Nephron progenitor cell (in vitro differentiated cells): ENCODE results near the gene INPP5D.

Experiments used
- DNase-seq: peaks from one replicate; pipeline ENCODE4 v3.0.0; 2021
- H3K27ac Mint-ChIP-seq: 2 replicates; pipeline ENCODE4 v1.8.0; 2021; ENCODE audit warnings: mild to moderate bottlenecking, moderate library complexity, mixed read lengths
- H3K27me3 Mint-ChIP-seq: 2 replicates; pipeline ENCODE4 v1.8.0; 2021; ENCODE audit warnings: mild to moderate bottlenecking, low read depth, mixed read lengths; ENCODE audit not compliant: poor library complexity
- H3K36me3 Mint-ChIP-seq: 2 replicates; pipeline ENCODE4 v1.8.0; 2021; ENCODE audit warnings: low read depth, mixed read lengths
- H3K4me1 Mint-ChIP-seq: 2 replicates; pipeline ENCODE4 v1.8.0; 2021; ENCODE audit warnings: mixed read lengths
- H3K4me3 Mint-ChIP-seq: 2 replicates; pipeline ENCODE4 v1.8.0; 2021; ENCODE audit warnings: mild to moderate bottlenecking, moderate library complexity, mixed read lengths
- H3K9me3 Mint-ChIP-seq: 2 replicates; pipeline ENCODE4 v1.8.0; 2021; ENCODE audit warnings: mild to moderate bottlenecking, moderate library complexity, mixed read lengths
- TF ChIP-seq, protein P1 (sequence below): fragments of 200-600 bp; sonication (generic); IDR thresholded peaks from 2 replicates; pipeline ENCODE4 v1.5.0; 2021; ENCODE audit warnings: antibody characterized with exemption

Gene INPP5D

DNA sequence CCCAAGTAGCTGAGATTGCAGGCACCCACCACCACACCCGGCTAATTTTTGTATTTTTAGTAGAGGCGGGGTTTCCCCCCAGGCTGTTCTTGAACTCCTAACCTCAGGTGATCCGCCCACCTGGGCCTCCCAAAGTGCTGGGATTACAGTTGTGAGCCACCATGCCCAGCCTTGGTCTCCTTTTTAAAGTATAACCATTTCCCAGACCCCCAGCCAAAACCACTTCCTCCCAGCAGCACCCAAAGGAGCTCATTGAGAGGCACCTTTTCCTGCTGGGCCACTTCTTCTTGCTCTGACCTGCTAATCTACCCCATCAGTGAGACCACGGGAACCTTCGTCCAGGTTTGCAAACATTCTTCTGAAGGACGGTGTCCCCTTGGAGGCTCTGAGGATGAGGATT is 69.9 kb downstream of the INPP5D start:
- TF ChIP-seq, protein P1, sequence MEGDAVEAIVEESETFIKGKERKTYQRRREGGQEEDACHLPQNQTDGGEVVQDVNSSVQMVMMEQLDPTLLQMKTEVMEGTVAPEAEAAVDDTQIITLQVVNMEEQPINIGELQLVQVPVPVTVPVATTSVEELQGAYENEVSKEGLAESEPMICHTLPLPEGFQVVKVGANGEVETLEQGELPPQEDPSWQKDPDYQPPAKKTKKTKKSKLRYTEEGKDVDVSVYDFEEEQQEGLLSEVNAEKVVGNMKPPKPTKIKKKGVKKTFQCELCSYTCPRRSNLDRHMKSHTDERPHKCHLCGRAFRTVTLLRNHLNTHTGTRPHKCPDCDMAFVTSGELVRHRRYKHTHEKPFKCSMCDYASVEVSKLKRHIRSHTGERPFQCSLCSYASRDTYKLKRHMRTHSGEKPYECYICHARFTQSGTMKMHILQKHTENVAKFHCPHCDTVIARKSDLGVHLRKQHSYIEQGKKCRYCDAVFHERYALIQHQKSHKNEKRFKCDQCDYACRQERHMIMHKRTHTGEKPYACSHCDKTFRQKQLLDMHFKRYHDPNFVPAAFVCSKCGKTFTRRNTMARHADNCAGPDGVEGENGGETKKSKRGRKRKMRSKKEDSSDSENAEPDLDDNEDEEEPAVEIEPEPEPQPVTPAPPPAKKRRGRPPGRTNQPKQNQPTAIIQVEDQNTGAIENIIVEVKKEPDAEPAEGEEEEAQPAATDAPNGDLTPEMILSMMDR, result no peak
- Mint-ChIP-seq H3K27ac (no peak overlapping the region), H3K36me3 (no peaks in the 10 kb centered on the region), H3K4me1 (peaks cover 6% of the 10 kb centered on the region), H3K4me3 (no peak overlapping the region), H3K9me3 (peaks cover 6% of the 10 kb centered on the region), H3K27me3 (peaks cover 20% of the 10 kb centered on the region)
- DNase-seq, result no peak

DNA sequence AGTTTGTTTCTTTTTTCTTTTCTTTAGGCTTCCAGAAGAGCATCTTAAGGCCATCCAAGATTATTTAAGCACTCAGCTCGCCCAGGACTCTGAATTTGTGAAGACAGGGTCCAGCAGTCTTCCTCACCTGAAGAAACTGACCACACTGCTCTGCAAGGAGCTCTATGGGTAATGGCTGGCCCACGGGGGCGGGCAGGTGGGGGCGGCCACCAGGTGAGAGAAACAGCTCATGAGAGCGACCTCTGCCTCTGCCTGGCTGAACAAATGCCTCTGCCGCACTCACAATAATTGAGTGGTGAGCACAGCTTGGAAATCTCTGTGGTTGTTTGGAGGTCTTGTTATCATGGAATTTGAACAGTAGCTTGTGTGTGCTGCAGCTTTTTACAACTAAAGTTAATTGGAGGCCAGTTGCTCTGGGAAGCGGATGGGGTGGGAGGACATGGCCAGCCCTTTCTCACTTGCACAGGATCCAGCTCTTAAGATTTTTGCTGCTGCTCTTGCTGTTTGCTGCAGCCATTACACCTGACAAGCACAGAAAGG is 70.4 kb downstream of the INPP5D start:
- Mint-ChIP-seq H3K36me3 (no peaks in the 10 kb centered on the region), H3K9me3 (peaks cover 6% of the 10 kb centered on the region), H3K4me1 (peaks cover 6% of the 10 kb centered on the region), H3K4me3 (no peak overlapping the region), H3K27ac (no peak overlapping the region), H3K27me3 (peaks cover 20% of the 10 kb centered on the region)
- DNase-seq, result no peak
- TF ChIP-seq, protein P1, result no peak

DNA sequence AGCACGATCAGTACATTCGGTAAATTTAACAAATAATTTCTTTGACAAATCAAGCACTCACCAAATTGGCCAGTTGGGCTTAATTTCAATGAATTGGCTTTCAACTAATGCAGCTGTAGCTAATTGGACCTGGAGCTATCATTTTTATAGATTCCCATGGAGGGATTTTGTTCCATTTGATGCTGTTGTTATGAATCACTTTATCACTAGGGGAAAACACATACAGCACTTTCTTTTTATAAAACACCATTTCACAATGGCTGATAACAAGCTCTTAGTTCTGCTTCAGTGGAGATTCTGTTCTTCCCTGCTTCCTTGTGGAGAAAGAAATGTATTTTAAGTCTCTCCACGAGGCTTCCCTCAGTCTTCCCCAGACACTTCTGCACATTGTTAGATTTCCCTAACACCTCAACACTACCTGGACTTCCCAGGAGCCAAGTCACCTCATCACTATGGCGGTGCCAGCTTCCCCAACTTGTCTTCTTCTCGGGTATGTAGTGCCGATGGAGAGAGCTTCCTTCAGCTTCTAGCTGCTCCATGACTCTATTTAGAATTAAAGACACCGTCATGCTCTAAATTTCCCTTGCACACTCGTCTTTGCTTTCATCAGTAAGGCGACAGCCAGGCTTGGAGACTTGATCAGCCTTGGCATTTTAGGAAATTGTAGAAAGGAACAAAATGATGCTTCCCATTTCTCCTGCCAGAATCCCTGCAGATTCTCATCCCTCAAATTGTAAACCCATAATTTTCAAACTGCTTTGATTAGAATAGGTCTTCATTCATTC is 72.0 kb downstream of the INPP5D start:
- no peak overlapping the region for H3K4me3 Mint-ChIP-seq
- H3K9me3 Mint-ChIP-seq, result peaks cover 21% of the 10 kb centered on the region
- peaks cover 6% of the 10 kb centered on the region for H3K4me1 Mint-ChIP-seq
- no peaks in the 10 kb centered on the region for H3K36me3 Mint-ChIP-seq
- H3K27me3 Mint-ChIP-seq, result peaks cover 13% of the 10 kb centered on the region
- TF ChIP-seq, protein P1, result no peak
- DNase-seq, result no peak
- H3K27ac Mint-ChIP-seq, result no peak overlapping the region

DNA sequence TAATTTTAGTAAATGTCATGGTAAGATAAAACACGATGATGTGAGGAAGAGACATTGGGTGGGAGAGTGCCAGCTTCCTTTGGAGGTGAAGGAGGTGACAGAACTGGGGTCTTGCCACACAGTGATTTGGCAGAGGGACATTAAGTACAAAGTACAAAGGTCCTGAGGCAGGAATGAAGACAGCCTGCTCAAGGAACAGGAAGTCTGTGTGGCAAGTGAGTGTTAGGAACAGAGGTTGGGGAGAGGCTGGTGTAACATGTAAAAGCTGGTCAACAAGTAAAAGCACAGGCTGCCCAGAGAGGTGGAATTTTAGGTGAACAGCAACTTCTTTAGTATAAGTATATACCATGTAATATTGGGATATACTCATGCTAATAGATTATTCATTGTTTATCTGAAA is 73.1 kb downstream of the INPP5D start:
- Mint-ChIP-seq H3K4me1 (peaks cover 6% of the 10 kb centered on the region), H3K36me3 (no peaks in the 10 kb centered on the region), H3K4me3 (no peak overlapping the region), H3K27ac (no peak overlapping the region), H3K9me3 (peaks cover 21% of the 10 kb centered on the region), H3K27me3 (peaks cover 11% of the 10 kb centered on the region)
- DNase-seq, result no peak
- TF ChIP-seq, protein P1, result no peak

DNA sequence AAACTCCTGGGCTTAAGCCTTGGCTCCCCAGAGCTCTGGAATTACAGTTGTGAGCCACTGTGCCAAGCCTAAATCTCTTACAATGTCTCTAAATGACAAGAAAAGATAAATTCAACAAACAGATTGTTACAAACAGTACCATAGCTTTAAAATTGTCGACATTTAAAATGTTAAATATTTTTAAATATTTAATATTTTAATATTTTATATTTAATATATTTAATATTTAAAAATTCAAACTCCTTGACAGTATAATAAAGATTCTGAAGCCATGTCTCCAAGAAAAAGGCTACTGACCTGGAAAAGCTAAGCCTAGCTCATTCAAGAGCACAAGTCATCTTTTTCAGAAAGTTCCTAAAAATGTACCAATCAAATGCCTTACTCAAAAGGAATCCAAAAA is 75.3 kb downstream of the INPP5D start:
- Mint-ChIP-seq H3K27ac (no peak overlapping the region), H3K27me3 (peaks cover 14% of the 10 kb centered on the region), H3K4me3 (no peak overlapping the region), H3K36me3 (no peaks in the 10 kb centered on the region), H3K4me1 (peaks cover 17% of the 10 kb centered on the region), H3K9me3 (peaks cover 21% of the 10 kb centered on the region)
- TF ChIP-seq, protein P1, result no peak
- no peak for DNase-seq

DNA sequence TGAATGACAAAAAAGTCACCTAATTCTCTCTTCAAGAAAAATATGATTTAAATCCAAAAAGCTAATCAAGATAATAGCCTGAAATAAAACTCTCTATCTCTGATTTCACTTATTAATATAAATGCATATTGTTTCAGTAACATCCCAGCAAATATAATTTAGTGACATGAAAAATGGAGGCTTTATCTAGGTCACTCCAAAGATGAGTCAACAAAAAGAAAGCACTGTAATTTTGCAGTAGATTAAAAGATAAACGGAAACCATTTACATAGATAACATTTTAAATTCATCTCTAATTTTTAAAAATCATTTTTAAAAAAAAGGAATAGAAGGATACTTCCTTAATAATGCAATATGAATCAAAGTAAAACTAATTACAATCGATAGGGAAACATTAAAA is 76.9 kb downstream of the INPP5D start:
- Mint-ChIP-seq H3K27ac (no peak overlapping the region), H3K36me3 (no peaks in the 10 kb centered on the region), H3K9me3 (peaks cover 21% of the 10 kb centered on the region), H3K4me1 (peaks cover 12% of the 10 kb centered on the region), H3K4me3 (no peak overlapping the region), H3K27me3 (peaks cover 17% of the 10 kb centered on the region)
- no peak for DNase-seq
- TF ChIP-seq, protein P1, result no peak
